Mesendoderm (in vitro differentiated cells): Measurements from ENCODE around the gene ARL13A.
"Not testable (repeated sequence)": the region's sequence is repeated elsewhere in the genome, so short reads cannot be mapped to it uniquely, and the experiment has no call there.

Experiments used
- DNase-seq: peaks from one replicate; pipeline ENCODE4 v3.0.0; 2013
- H2AK5ac ChIP-seq: 2 replicates; pipeline ENCODE4 v1.6.1; 2013; ENCODE audit warnings: low read length, inconsistent platforms
- H2BK120ac ChIP-seq: 2 replicates; pipeline ENCODE4 v1.6.1; 2013; ENCODE audit warnings: low read depth, mild to moderate bottlenecking, low read length, moderate library complexity, mixed read lengths
- H2BK15ac ChIP-seq: replicated peaks from 2 replicates; pipeline ENCODE4 v1.6.1; 2013; ENCODE audit warnings: low read depth, mild to moderate bottlenecking, moderate library complexity
- H2BK5ac ChIP-seq: 2 replicates; pipeline ENCODE4 v1.6.1; 2013; ENCODE audit warnings: low read length, inconsistent platforms
- H3K18ac ChIP-seq: 2 replicates; pipeline ENCODE4 v1.6.1; 2013; ENCODE audit warnings: mild to moderate bottlenecking, low read length, mixed read lengths
- H3K23ac ChIP-seq: one replicate; pipeline ENCODE4 v1.6.1; 2013; ENCODE audit warnings: low read length
- H3K27ac ChIP-seq: 2 replicates; pipeline ENCODE4 v1.5.1; 2013; ENCODE audit warnings: low read depth, mild to moderate bottlenecking, inconsistent platforms, low read length, moderate library complexity
- H3K27me3 ChIP-seq: 2 replicates; pipeline ENCODE4 v1.6.1; 2013; ENCODE audit warnings: low read length, control low read depth, mild to moderate bottlenecking, inconsistent platforms; ENCODE audit not compliant: insufficient read depth, poor library complexity
- H3K36me3 ChIP-seq: 2 replicates; pipeline ENCODE4 v1.6.1; 2013; ENCODE audit warnings: low read length, inconsistent platforms; ENCODE audit not compliant: control insufficient read depth, insufficient read depth
- H3K4ac ChIP-seq: one replicate; pipeline ENCODE4 v1.6.1; 2013; ENCODE audit warnings: low read depth, mild to moderate bottlenecking, low read length, moderate library complexity
- H3K4me1 ChIP-seq: 2 replicates; pipeline ENCODE4 v1.6.1; 2013; ENCODE audit warnings: low read depth, low read length, inconsistent platforms; ENCODE audit not compliant: control insufficient read depth
- H3K4me2 ChIP-seq: 2 replicates; pipeline ENCODE4 v1.6.1; 2013; ENCODE audit warnings: low read length
- H3K4me3 ChIP-seq: 2 replicates; pipeline ENCODE4 v1.5.1; 2013; ENCODE audit warnings: mild to moderate bottlenecking, low read length
- H3K56ac ChIP-seq: one replicate; pipeline ENCODE4 v1.6.1; 2013; ENCODE audit warnings: low read length
- H3K79me1 ChIP-seq: 2 replicates; pipeline ENCODE4 v1.6.1; 2013; ENCODE audit warnings: low read length, inconsistent platforms
- H3K79me2 ChIP-seq: 2 replicates; pipeline ENCODE4 v1.6.1; 2013; ENCODE audit warnings: mild to moderate bottlenecking, low read length; ENCODE audit not compliant: control insufficient read depth, insufficient read depth
- H3K9ac ChIP-seq: 2 replicates; pipeline ENCODE4 v1.6.1; 2013; ENCODE audit warnings: low read length, inconsistent platforms
- H4K5ac ChIP-seq: one replicate; pipeline ENCODE4 v1.6.1; 2013; ENCODE audit warnings: low read length
- H4K8ac ChIP-seq: one replicate; pipeline ENCODE4 v1.6.1; 2013; ENCODE audit warnings: low read depth, mild to moderate bottlenecking, control low read depth, low read length, moderate library complexity
- WGBS: extraction: QIAGEN DNeasy Blood & Tissue Kit; methylation state at CpG from one replicate; pipeline ENCODE4 v1.1.7; 2013; ENCODE audit warnings: low lambda C conversion rate, missing lambda C conversion rate; ENCODE audit not compliant: insufficient coverage; ENCODE audit errors: extremely low coverage; 5-methylcytosine and 5-hydroxymethylcytosine counted together

The ARL13A gene

GRCh38 chrX:100979881-100980607, 10.5 kb downstream of the ARL13A start:
- no peak overlapping the region for H2AK5ac ChIP-seq
- DNase-seq: no peak
- no peak overlapping the region for H3K9ac ChIP-seq
- no peak overlapping the region for H2BK5ac ChIP-seq
- no peak overlapping the region for H3K56ac ChIP-seq
- H3K4ac ChIP-seq: no peak overlapping the region
- H3K36me3 ChIP-seq: no peaks in the 10 kb centered on the region
- no peak overlapping the region for H3K18ac ChIP-seq
- H3K4me2 ChIP-seq: no peak overlapping the region
- H3K4me1 ChIP-seq: no peaks in the 10 kb centered on the region
- H3K79me1 ChIP-seq: no peaks in the 10 kb centered on the region
- no peak overlapping the region for H3K4me3 ChIP-seq
- no peaks in the 10 kb centered on the region for H3K27me3 ChIP-seq
- no peak overlapping the region for H2BK120ac ChIP-seq
- no peak overlapping the region for H4K5ac ChIP-seq
- H3K79me2 ChIP-seq: no peaks in the 10 kb centered on the region
- no CpG with 5 or more reads among the region's 3 CpGs for WGBS
- H3K27ac ChIP-seq: no peak overlapping the region
- H3K23ac ChIP-seq: no peak overlapping the region
- no peak overlapping the region for H2BK15ac ChIP-seq
- no peak overlapping the region for H4K8ac ChIP-seq

GRCh38 chrX:100980608-100981497, 11.3 kb downstream of the ARL13A start:
- H4K5ac ChIP-seq: no peak overlapping the region
- H3K4me2 ChIP-seq: no peak overlapping the region
- no peak overlapping the region for H3K27ac ChIP-seq
- H4K8ac ChIP-seq: no peak overlapping the region
- no peaks in the 10 kb centered on the region for H3K79me2 ChIP-seq
- no peaks in the 10 kb centered on the region for H3K27me3 ChIP-seq
- H2BK5ac ChIP-seq: no peak overlapping the region
- no CpG with 5 or more reads among the region's 6 CpGs for WGBS
- no peaks in the 10 kb centered on the region for H3K4me1 ChIP-seq
- no peak for DNase-seq
- H3K4me3 ChIP-seq: no peak overlapping the region
- no peak overlapping the region for H3K23ac ChIP-seq
- H3K18ac ChIP-seq: no peak overlapping the region
- H3K56ac ChIP-seq: no peak overlapping the region
- no peak overlapping the region for H3K4ac ChIP-seq
- H3K36me3 ChIP-seq: no peaks in the 10 kb centered on the region
- no peak overlapping the region for H3K9ac ChIP-seq
- no peak overlapping the region for H2BK15ac ChIP-seq
- no peak overlapping the region for H2AK5ac ChIP-seq
- no peaks in the 10 kb centered on the region for H3K79me1 ChIP-seq
- no peak overlapping the region for H2BK120ac ChIP-seq

GRCh38 chrX:100981498-100981845, 12.0 kb downstream of the ARL13A start:
- not testable (repeated sequence) for H3K4me3 ChIP-seq, H3K56ac ChIP-seq, H3K4me1 ChIP-seq, H2AK5ac ChIP-seq, H2BK15ac ChIP-seq, H3K27ac ChIP-seq, H4K8ac ChIP-seq, H3K18ac ChIP-seq, DNase-seq, H2BK5ac ChIP-seq, H2BK120ac ChIP-seq, H3K9ac ChIP-seq, H4K5ac ChIP-seq, H3K79me2 ChIP-seq, H3K27me3 ChIP-seq, H3K4me2 ChIP-seq, H3K23ac ChIP-seq, H3K4ac ChIP-seq, H3K36me3 ChIP-seq, H3K79me1 ChIP-seq
- no CpG with 5 or more reads among the region's 1 CpG for WGBS

GRCh38 chrX:100984818-100985217, 15.3 kb downstream of the ARL13A start:
- Histone ChIP-seq H3K27ac (no peak overlapping the region), H3K56ac (no peak overlapping the region), H3K4me1 (no peaks in the 10 kb centered on the region), H2AK5ac (no peak overlapping the region), H3K9ac (no peak overlapping the region), H2BK15ac (no peak overlapping the region), H3K4me2 (no peak overlapping the region), H2BK120ac (no peak overlapping the region), H4K5ac (no peak overlapping the region), H4K8ac (no peak overlapping the region), H3K23ac (no peak overlapping the region), H2BK5ac (no peak overlapping the region), H3K79me2 (no peaks in the 10 kb centered on the region), H3K18ac (no peak overlapping the region), H3K4ac (no peak overlapping the region), H3K4me3 (no peak overlapping the region), H3K27me3 (no peaks in the 10 kb centered on the region), H3K79me1 (no peaks in the 10 kb centered on the region), H3K36me3 (no peaks in the 10 kb centered on the region)
- DNase-seq: no peak

GRCh38 chrX:100990139-100990538, 20.6 kb downstream of the ARL13A start:
- WGBS: no CpG with 5 or more reads among the region's 2 CpGs

More at GRCh38 chrX:100990139-100990538, 20.6 kb downstream of the ARL13A start:
- Histone ChIP-seq H3K27me3 (no peaks in the 10 kb centered on the region), H2BK120ac (no peak overlapping the region), H3K9ac (no peak overlapping the region), H3K4me3 (no peak overlapping the region), H3K4me1 (no peaks in the 10 kb centered on the region), H3K56ac (no peak overlapping the region), H2AK5ac (no peak overlapping the region), H2BK5ac (no peak overlapping the region), H3K23ac (no peak overlapping the region), H4K5ac (no peak overlapping the region), H3K79me2 (no peaks in the 10 kb centered on the region), H3K4me2 (no peak overlapping the region), H3K18ac (no peak overlapping the region), H3K27ac (no peak overlapping the region), H3K36me3 (no peaks in the 10 kb centered on the region), H2BK15ac (no peak overlapping the region), H3K4ac (no peak overlapping the region), H4K8ac (no peak overlapping the region), H3K79me1 (no peaks in the 10 kb centered on the region)
- DNase-seq: no peak
